Stimulated activated CD4-positive, alpha-beta T cell treated with anti-CD3 and anti-CD28 coated beads, Interleukin-1b, Interleukin-23, amount 100 ng/mL, for 48 hours (primary cell): ENCODE measurements around the gene VTCN1.
"Not testable (repeated sequence)": the region's sequence is repeated elsewhere in the genome, so short reads cannot be mapped to it uniquely, and the experiment has no call there.

Experiments used
- DNase-seq: peaks from one replicate; pipeline ENCODE4 v3.0.0-alpha.2; 2020

The VTCN1 gene

GRCh38 chr1:117162816-117163215 lies 47.9 kb downstream of the VTCN1 start:
- no peak for DNase-seq

GRCh38 chr1:117161887-117162286 lies 48.8 kb downstream of the VTCN1 start:
- DNase-seq = no peak

GRCh38 chr1:117151305-117151704 lies 59.4 kb downstream of the VTCN1 start:
- DNase-seq = not testable (repeated sequence)

- no peak for DNase-seq
Measured at GRCh38 chr1:117150316-117150715, 60.4 kb downstream of the VTCN1 start.

- no peak for DNase-seq
Measured at GRCh38 chr1:117147856-117148588, 62.7 kb downstream of the VTCN1 start.

GRCh38 chr1:117147341-117147831 lies 63.3 kb downstream of the VTCN1 start:
- DNase-seq = no peak

GRCh38 chr1:117146575-117147340 lies 64.0 kb downstream of the VTCN1 start:
- no peak for DNase-seq

GRCh38 chr1:117146072-117146471 lies 64.7 kb downstream of the VTCN1 start:
- no peak for DNase-seq

GRCh38 chr1:117143871-117144270 lies 66.9 kb downstream of the VTCN1 start:
- DNase-seq = no peak

GRCh38 chr1:117143172-117143571 lies 67.6 kb downstream of the VTCN1 start:
- DNase-seq = no peak

GRCh38 chr1:117142200-117142599 lies 68.5 kb downstream of the VTCN1 start:
- no peak for DNase-seq

GRCh38 chr1:117138561-117138960 lies 72.2 kb downstream of the VTCN1 start:
- DNase-seq = no peak

GRCh38 chr1:117138106-117138505 lies 72.6 kb downstream of the VTCN1 start:
- DNase-seq = no peak

- DNase-seq = no peak
Measured at GRCh38 chr1:117137281-117137855, 73.4 kb downstream of the VTCN1 start.

GRCh38 chr1:117136749-117137148 lies 74.0 kb downstream of the VTCN1 start:
- no peak for DNase-seq

GRCh38 chr1:117135329-117135728 lies 75.4 kb downstream of the VTCN1 start:
- DNase-seq = no peak

- DNase-seq = no peak
Measured at GRCh38 chr1:117130526-117130925, 80.2 kb downstream of the VTCN1 start.

GRCh38 chr1:117128323-117129079 lies 82.2 kb downstream of the VTCN1 start:
- no peak for DNase-seq

- no peak for DNase-seq
Measured at GRCh38 chr1:117127795-117128194, 82.9 kb downstream of the VTCN1 start.

GRCh38 chr1:117124661-117125060 lies 86.1 kb downstream of the VTCN1 start:
- no peak for DNase-seq

- DNase-seq = no peak
Measured at GRCh38 chr1:117123274-117123673, 87.5 kb downstream of the VTCN1 start.

- DNase-seq = no peak
Measured at GRCh38 chr1:117122330-117123025, 88.2 kb downstream of the VTCN1 start.
